ENCODE data around the gene KRT73.

KRT73 gene

GRCh38 chr12:52617403-52617785 lies 965 bp downstream of the KRT73 start:
- no peak for DNase-seq (ENCODE audit: low read depth)

DNA sequence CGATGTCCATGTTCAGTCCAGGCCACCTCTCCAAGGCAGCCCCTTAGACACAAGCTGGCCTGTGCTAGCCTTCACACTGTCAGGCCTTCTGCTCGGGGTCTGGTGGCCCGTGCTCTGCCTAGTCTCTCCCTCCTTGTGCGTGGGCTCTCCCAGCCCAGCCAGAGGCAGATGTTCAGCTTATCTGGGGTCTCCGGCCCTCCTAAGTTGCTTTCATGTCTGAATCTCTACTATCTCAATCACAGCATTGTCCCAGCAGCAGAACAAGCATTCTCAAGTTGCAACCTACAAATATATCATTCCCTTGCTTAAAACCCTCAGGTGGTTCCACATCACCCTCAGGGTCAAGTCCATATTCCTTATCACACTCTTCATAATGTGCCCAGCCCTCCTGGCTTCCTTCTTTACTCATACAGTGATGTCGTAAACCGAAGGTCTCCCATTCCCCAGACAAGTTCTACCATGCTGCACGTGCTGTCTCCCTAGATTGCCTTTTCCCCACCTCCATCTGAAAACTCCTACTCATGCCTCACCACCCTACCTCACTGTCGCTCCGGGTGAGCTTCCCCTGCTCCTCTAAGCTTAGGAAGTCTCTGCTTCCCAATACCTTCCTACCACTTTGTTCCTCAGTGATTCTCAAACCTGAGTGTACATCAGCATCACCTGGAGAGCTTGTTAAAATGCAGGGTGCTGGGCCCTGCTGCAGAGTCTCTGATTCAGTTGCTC lies 1.5 kb downstream of the KRT73 start:
- no peak for DNase-seq (ENCODE audit: low read depth)

- DNase-seq (ENCODE audit: low read depth): no peak
Observed at GRCh38 chr12:52615912-52616311, 2.4 kb downstream of the KRT73 start.

DNA sequence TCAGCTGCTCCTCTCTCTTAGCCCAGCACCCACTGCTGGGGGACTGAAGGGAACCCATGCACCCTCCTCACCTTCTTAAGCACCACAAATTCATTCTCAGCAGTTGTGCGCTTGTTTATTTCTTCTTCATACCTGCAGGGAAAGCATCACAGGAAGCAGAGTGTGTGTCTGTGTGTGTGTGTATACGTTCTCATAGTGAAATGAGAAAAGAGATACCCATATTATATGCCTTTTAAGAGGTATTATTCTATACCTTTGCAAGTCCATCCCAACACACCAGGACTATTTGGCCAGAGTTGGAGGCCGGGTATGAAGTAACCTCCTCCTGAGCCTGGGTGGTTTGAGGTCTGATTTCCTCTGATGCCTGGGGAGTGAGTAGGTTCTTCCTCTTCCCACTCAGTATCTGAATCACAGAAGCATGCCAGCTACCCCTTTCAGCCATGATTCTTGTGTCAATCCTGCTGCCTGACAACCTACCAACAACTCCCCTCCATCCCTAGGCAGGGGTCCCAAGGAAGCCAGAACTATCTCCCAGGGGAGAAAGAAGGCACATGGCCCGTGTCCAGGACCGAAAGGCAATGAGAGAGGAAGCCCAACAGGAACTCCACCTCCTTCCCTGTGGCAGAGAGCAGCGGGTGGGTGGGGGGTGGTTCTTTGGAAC lies 3.0 kb downstream of the KRT73 start:
- DNase-seq (ENCODE audit: low read depth): no peak

GRCh38 chr12:52614381-52615207 lies 3.8 kb downstream of the KRT73 start:
- no peak for DNase-seq (ENCODE audit: low read depth)

DNA sequence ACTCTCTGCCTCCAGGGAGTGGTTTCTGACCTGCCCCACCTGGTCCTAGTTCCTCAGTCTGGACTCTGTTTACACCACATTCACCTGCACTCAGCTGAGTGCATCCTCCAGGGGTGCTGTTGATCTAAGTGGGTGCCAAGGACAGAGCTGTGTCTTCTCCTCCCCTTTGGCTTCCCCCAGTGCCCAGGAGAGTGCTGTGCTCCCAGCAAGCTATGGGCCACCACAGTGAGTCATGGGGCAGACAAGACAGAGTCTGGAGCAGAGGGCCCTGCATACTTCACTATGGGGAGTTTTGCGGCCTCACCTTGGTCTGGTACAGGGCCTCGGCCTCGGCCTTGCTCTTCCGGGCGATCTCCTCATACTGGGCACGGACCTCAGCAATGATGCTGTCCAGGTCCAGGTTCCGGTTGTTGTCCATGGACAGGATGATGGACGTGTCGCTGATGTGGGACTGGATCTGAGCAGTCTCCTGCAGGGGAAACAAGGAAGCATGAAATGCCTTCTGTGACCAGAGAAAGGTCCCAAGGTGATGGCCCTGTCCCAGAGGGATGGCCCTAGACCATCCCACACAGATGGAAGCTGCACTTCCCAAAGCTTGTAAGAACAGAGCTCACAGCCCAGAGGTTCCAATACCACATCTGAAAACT lies 4.9 kb downstream of the KRT73 start:
- DNase-seq (ENCODE audit: low read depth): no peak

- DNase-seq (ENCODE audit: low read depth): no peak
Observed at GRCh38 chr12:52612431-52613383, 5.7 kb downstream of the KRT73 start.

- DNase-seq (ENCODE audit: low read depth): no peak
Observed at GRCh38 chr12:52611080-52611468, 7.3 kb downstream of the KRT73 start.

DNA sequence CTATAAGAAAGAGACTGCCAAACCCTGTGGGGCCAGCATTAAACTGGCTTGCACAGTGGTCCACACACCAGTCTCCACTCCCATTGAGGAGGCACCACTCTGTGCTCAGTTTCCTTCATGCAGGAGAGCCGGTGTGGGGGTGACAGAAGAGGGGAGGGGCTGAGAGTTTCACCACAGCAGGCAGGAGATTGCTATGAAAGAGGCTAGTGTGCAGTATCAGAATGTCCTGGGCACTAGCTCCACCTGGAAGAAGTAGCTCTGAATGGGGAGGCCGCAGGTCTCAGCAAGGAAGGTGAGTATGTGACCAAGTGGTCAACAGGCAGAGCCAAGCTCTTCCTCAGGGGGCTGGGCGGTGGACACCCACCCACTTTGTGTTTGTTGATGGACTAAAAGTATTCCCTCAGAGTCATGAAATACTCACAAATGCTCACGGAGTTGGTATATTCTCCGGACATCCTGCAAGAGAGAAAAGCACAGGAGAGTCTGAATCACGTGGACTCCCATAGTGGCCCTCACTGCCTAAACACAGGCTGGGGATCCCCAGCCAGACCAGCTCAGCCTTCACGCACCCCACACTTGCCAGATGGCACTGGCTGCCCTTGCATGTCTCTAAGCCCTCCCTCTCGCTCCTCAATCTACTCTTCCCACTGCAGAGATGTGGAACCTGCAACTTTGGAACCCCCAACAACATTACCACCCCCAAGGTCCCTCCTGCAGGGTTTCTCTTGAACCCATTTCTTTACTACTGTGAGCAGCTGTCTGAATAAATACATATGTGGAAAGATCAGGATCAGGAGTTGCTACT lies 9.3 kb downstream of the KRT73 start:
- DNase-seq (ENCODE audit: low read depth): no peak

GRCh38 chr12:52608161-52608560 lies 10.2 kb downstream of the KRT73 start:
- no peak for DNase-seq (ENCODE audit: low read depth)

DNA sequence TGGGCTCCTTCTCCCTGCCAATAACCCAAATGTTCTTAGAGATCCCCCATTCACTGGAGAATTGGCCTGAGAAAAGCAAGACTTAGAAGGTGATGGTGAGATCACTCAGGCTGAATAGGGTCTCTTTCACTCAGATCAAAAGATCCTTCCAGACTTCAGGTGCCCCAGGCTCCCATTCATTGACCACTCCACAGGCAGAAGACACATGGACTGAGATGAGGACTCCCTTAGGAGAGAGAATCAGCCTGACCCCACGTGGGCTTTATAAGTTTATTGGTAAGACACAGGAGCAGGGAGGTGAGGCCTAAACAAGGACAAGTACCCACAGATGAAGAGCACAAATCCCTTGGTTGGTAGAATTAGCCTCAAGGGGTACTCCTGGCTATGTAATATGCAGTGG lies 11.0 kb downstream of the KRT73 start:
- DNase-seq (ENCODE audit: low read depth): no peak

GRCh38 chr12:52606581-52607218 lies 11.7 kb downstream of the KRT73 start:
- no peak for DNase-seq (ENCODE audit: low read depth)

DNA sequence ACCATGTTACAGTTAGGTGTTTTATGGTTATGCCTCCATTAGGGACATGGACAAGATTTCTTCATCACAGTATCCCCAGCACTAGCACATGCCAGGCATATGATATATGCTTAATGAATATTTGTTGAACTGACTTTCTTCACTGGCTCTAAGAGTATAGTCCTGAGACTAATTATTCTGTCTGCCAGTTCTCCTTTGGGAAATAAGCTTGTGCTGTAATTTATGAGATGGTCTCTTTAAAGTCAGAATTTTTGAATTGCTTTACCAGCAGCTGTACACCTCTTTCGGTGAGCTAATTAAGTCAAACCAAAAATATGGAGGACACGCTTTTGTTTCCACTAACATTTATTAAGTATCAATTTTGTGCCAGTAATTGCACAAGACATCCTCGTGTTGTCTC lies 12.3 kb downstream of the KRT73 start:
- DNase-seq (ENCODE audit: low read depth): no peak

DNA sequence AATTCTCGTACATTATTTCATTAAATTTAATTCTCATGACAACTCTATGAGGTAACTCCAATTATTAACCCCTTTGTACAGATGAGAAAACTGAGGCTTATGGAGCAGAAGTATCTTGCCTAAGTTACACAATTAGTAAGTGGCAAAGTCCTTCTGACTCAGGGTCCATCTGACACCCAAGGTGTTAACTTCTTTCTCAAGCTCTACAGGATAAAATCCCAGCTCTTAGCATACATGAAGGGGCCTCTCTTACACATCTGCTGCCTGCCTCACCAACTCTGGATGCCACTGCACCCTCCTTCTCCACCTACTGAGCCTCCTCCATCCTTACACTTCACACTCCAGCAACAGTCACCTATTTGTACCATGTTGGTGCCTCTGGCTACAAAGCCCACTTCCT lies 12.8 kb downstream of the KRT73 start:
- DNase-seq (ENCODE audit: low read depth): no peak

- no peak for DNase-seq (ENCODE audit: low read depth)
Observed at GRCh38 chr12:52604859-52605258, 13.5 kb downstream of the KRT73 start.

DNA sequence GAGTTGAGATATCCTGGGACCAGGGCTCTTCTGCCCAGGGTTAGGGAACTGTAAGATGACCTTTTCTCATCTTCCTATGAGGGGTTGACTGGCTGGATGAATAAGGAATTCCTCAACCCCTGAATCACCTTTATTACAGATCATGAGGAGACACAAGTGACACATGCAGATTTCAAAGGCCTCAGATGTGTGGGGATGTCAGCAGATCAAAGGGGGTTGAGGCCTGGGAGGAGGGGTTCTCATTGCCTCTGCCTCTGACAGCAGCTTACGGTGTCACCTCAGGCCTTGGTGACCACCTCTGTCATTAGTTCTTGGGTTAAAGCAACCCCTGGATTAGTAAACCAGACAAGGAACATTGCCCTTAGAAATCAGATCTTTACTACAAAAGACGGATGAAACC lies 15.0 kb downstream of the KRT73 start:
- no peak for DNase-seq (ENCODE audit: low read depth)

GRCh38 chr12:52602552-52602951 lies 15.8 kb downstream of the KRT73 start:
- DNase-seq (ENCODE audit: low read depth): no peak

GRCh38 chr12:52601671-52602070 lies 16.7 kb downstream of the KRT73 start:
- DNase-seq (ENCODE audit: low read depth): no peak

GRCh38 chr12:52600941-52601481 lies 17.3 kb downstream of the KRT73 start, which contains the start of gene KRT72:
Gene KRT72, minus strand, starts transcription at chr12:52601463. Its CDS starts 11 bp downstream, at chr12:52601452.
- DNase-seq (ENCODE audit: low read depth): no peak

DNA sequence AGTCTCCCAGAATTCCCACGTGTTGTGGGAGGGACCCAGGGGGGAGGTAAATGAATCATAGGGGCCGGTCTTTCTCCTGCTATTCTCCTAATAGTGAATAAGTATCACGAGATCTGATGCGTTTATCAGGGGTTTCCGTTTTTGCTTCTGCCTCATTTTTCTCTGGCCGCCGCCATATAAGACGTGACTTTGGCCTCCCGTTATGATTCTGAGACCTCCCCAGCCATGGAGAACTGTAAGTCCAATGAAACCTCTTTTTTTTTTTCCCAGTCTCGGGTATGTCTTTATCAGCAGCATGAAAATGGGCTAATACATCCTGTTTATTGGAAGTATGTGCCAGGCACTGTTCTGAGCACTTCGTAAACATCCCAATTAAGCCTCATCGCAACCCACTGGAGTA lies 17.9 kb downstream of the KRT73 start:
- no peak for DNase-seq (ENCODE audit: low read depth)
